CD4-positive, alpha-beta T cell treated with Interferon alpha-2 for 1 hour (primary cell): ENCODE data around the gene MAGI1.
"Not testable (repeated sequence)": the region's sequence is repeated elsewhere in the genome, so short reads cannot be mapped to it uniquely, and the experiment has no call there.

Experiments used
- DNase-seq, 2 donors: peaks; one replicate each; pipeline ENCODE4 v3.0.0-alpha.2; 2020 to 2022

Gene MAGI1

GRCh38 chr3:66038726-66039589 is at the start of gene MAGI1:
MAGI1 (minus strand) TSS chr3:66038918; CDS start chr3:66038308, 610 bp downstream.
- no peak for DNase-seq

GRCh38 chr3:66083784-66084213 is 45.1 kb upstream of the MAGI1 start:
- no peak for DNase-seq

GRCh38 chr3:66083096-66083678 is 44.5 kb upstream of the MAGI1 start:
- DNase-seq, result no peak

GRCh38 chr3:66082679-66083078 is 44.0 kb upstream of the MAGI1 start:
- DNase-seq, result no peak

GRCh38 chr3:66080167-66080566 is 41.4 kb upstream of the MAGI1 start:
- no peak for DNase-seq

GRCh38 chr3:66077973-66078372 is 39.3 kb upstream of the MAGI1 start:
- DNase-seq, result no peak

- DNase-seq, result no peak
These were observed 38.2 kb upstream of the MAGI1 start for GRCh38 chr3:66076861-66077470.

- DNase-seq, result no peak
These were observed 36.6 kb upstream of the MAGI1 start for GRCh38 chr3:66075281-66075680.

GRCh38 chr3:66073464-66074141 is 34.9 kb upstream of the MAGI1 start:
- no peak for DNase-seq

GRCh38 chr3:66068255-66068654 is 29.5 kb upstream of the MAGI1 start:
- no peak for DNase-seq

- DNase-seq, result no peak
These were observed 28.4 kb upstream of the MAGI1 start for GRCh38 chr3:66066963-66067617.

GRCh38 chr3:66055289-66055688 is 16.6 kb upstream of the MAGI1 start:
- DNase-seq, result no peak

GRCh38 chr3:66053550-66054094 is 14.9 kb upstream of the MAGI1 start:
- DNase-seq, result no peak

GRCh38 chr3:66052721-66053549 is 14.2 kb upstream of the MAGI1 start:
- no peak for DNase-seq

GRCh38 chr3:66050821-66051220 is 12.1 kb upstream of the MAGI1 start:
- DNase-seq, result no peak

GRCh38 chr3:66048051-66048395 is 9.3 kb upstream of the MAGI1 start:
- no peak for DNase-seq

GRCh38 chr3:66047311-66048050 is 8.8 kb upstream of the MAGI1 start:
- DNase-seq, result no peak

GRCh38 chr3:66046321-66046720 is 7.6 kb upstream of the MAGI1 start:
- not testable (repeated sequence) for DNase-seq

GRCh38 chr3:66041828-66042227 is 3.1 kb upstream of the MAGI1 start:
- no peak for DNase-seq

- no peak for DNase-seq
These were observed 2.4 kb upstream of the MAGI1 start for GRCh38 chr3:66041116-66041515.

GRCh38 chr3:66039590-66039887 is 821 bp upstream of the MAGI1 start:
- no peak for DNase-seq
